ENCODE measurements around the gene NRXN3. TPM values are rescaled to one million over a fixed set of nuclear protein-coding genes. Genes with fewer than 3 reads are reported as not detected.

The NRXN3 gene
- total and polyA plus RNA-seq, 2 of the 13 experiments (the other 11 are each of a cell fraction or from before 2014, with no cell fraction given): 0.03 TPM; not detected in 1

GRCh38 chr14:79749065-79749464 is 1578.9 kb downstream of the NRXN3 start (continued):
- TF ChIP-seq, protein P1, sequence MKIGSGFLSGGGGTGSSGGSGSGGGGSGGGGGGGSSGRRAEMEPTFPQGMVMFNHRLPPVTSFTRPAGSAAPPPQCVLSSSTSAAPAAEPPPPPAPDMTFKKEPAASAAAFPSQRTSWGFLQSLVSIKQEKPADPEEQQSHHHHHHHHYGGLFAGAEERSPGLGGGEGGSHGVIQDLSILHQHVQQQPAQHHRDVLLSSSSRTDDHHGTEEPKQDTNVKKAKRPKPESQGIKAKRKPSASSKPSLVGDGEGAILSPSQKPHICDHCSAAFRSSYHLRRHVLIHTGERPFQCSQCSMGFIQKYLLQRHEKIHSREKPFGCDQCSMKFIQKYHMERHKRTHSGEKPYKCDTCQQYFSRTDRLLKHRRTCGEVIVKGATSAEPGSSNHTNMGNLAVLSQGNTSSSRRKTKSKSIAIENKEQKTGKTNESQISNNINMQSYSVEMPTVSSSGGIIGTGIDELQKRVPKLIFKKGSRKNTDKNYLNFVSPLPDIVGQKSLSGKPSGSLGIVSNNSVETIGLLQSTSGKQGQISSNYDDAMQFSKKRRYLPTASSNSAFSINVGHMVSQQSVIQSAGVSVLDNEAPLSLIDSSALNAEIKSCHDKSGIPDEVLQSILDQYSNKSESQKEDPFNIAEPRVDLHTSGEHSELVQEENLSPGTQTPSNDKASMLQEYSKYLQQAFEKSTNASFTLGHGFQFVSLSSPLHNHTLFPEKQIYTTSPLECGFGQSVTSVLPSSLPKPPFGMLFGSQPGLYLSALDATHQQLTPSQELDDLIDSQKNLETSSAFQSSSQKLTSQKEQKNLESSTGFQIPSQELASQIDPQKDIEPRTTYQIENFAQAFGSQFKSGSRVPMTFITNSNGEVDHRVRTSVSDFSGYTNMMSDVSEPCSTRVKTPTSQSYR (CRISPR knock-in tag; IDR thresholded peaks at IDR 0.05; ENCODE audit: borderline replicate concordance): no peak
- TF ChIP-seq SSRP1 (CRISPR knock-in tag; IDR thresholded peaks at IDR 0.05): no peak
- TF ChIP-seq ZNF441 (CRISPR knock-in tag; IDR thresholded peaks at IDR 0.05; ENCODE audit: borderline replicate concordance): no peak

- in situ Hi-C loops (cut with HindIII; ENCODE audit: extremely low pct_ligation_motif_present, low pct_unique_long_range_greater_than_20kb) (no loop called here), intact Hi-C loops (cut with micrococcal nuclease; ENCODE audit: unreplicated experiment) (no loop called here)
- H2AFZ ChIP-seq (ENCODE audit: low read length): no peak overlapping the region
- no peak overlapping the region for H3K4me2 ChIP-seq (ENCODE audit: low read depth, low read length)
- H3K9ac ChIP-seq (ENCODE audit: insufficient read depth, low read depth, low read length): no peak overlapping the region
- peaks cover 68% of the 10 kb centered on the region for H3K9me3 ChIP-seq (ENCODE audit: low read length)
- H3K4me1 ChIP-seq (ENCODE audit: insufficient read depth, low read length): no peaks in the 10 kb centered on the region
- no peak overlapping the region for H3K27ac ChIP-seq (ENCODE audit: extremely low read length, insufficient read depth, low read length)
- no peaks in the 10 kb centered on the region for H4K20me1 ChIP-seq (ENCODE audit: insufficient read depth, low read length)
- H3K79me2 ChIP-seq (ENCODE audit: insufficient read depth, low read length): no peaks in the 10 kb centered on the region
- no peak overlapping the region for H3K4me3 ChIP-seq (replicated peaks in 1 of 3; ENCODE audit: insufficient read depth in 1 of 3, low read depth in 2 of 3, low read length in 3 of 3)
- FAIRE-seq: no peak
- H3K27me3 ChIP-seq (ENCODE audit: control insufficient read depth in 1 of 2, insufficient read depth in 2 of 2, low read length in 2 of 2): no peaks in the 10 kb centered on the region
- BruUV-seq (replicated peaks): no TSS peak
- DNase-seq (ENCODE audit: low spot score): no peak
- TF ChIP-seq NR2F2 (IDR thresholded peaks at IDR 0.05; ENCODE audit: borderline replicate concordance, low read depth) (no peak), NFIB (CRISPR knock-in tag; IDR thresholded peaks at IDR 0.05; ENCODE audit: borderline replicate concordance) (no peak), ZNF660 (CRISPR knock-in tag; IDR thresholded peaks at IDR 0.05; ENCODE audit: borderline replicate concordance, low read depth) (no peak), THYN1 (CRISPR knock-in tag; IDR thresholded peaks at IDR 0.05; ENCODE audit: borderline replicate concordance, low read depth) (no peak), HNRNPH1 (optimal IDR thresholded peaks at IDR 0.05; ENCODE audit: low read depth, low read length) (no peak)
- TF ChIP-seq, protein P2, sequence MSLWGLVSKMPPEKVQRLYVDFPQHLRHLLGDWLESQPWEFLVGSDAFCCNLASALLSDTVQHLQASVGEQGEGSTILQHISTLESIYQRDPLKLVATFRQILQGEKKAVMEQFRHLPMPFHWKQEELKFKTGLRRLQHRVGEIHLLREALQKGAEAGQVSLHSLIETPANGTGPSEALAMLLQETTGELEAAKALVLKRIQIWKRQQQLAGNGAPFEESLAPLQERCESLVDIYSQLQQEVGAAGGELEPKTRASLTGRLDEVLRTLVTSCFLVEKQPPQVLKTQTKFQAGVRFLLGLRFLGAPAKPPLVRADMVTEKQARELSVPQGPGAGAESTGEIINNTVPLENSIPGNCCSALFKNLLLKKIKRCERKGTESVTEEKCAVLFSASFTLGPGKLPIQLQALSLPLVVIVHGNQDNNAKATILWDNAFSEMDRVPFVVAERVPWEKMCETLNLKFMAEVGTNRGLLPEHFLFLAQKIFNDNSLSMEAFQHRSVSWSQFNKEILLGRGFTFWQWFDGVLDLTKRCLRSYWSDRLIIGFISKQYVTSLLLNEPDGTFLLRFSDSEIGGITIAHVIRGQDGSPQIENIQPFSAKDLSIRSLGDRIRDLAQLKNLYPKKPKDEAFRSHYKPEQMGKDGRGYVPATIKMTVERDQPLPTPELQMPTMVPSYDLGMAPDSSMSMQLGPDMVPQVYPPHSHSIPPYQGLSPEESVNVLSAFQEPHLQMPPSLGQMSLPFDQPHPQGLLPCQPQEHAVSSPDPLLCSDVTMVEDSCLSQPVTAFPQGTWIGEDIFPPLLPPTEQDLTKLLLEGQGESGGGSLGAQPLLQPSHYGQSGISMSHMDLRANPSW (CRISPR knock-in tag; IDR thresholded peaks at IDR 0.05; ENCODE audit: borderline replicate concordance): no peak
- TF ChIP-seq, protein P3, sequence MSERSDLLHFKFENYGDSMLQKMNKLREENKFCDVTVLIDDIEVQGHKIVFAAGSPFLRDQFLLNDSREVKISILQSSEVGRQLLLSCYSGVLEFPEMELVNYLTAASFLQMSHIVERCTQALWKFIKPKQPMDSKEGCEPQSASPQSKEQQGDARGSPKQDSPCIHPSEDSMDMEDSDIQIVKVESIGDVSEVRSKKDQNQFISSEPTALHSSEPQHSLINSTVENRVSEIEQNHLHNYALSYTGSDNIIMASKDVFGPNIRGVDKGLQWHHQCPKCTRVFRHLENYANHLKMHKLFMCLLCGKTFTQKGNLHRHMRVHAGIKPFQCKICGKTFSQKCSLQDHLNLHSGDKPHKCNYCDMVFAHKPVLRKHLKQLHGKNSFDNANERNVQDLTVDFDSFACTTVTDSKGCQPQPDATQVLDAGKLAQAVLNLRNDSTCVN (CRISPR knock-in tag; IDR thresholded peaks at IDR 0.05; ENCODE audit: borderline replicate concordance): no peak
- POLR2A ChIA-PET: no interaction called here
- ATAC-seq: no peak
- CTCF ChIA-PET (ENCODE audit: low intra/inter-chr PET ratio, low total read pairs): no interaction called here
- H3K36me3 ChIP-seq (replicated peaks in 1 of 2; ENCODE audit: control insufficient read depth in 1 of 2, insufficient read depth in 2 of 2, low read length in 2 of 2): no peaks in the 10 kb centered on the region
Observed at GRCh38 chr14:79758985-79759384, 1588.8 kb downstream of the NRXN3 start.

All from HepG2 (cell line).